Stimulated activated naive CD4-positive, alpha-beta T cell treated with Interleukin-2 at 50 U/mL for 16 hours (primary cell): ENCODE data around the gene TMC1.

Experiments used
- DNase-seq: peaks from one replicate; lab custom pipeline; 2025; lab: John Stamatoyannopoulos, UW

The TMC1 gene

GRCh38 chr9:72576087-72576486, 54.7 kb downstream of the TMC1 start:
- no peak for DNase-seq

GRCh38 chr9:72577212-72577753, 55.9 kb downstream of the TMC1 start:
- DNase-seq: no peak

- no peak for DNase-seq
These were observed 57.8 kb downstream of the TMC1 start for GRCh38 chr9:72579190-72579589.

GRCh38 chr9:72579880-72580550, 58.6 kb downstream of the TMC1 start:
- no peak for DNase-seq

- peak; percentile 23 for DNase-seq
These were observed 60.3 kb downstream of the TMC1 start for GRCh38 chr9:72581694-72582093.

GRCh38 chr9:72583370-72583769, 62.0 kb downstream of the TMC1 start:
- DNase-seq: no peak

- no peak for DNase-seq
These were observed 65.2 kb downstream of the TMC1 start for GRCh38 chr9:72586388-72587130.

- no peak for DNase-seq
These were observed 66.9 kb downstream of the TMC1 start for GRCh38 chr9:72588336-72588735.

GRCh38 chr9:72589667-72590521, 68.5 kb downstream of the TMC1 start:
- no peak for DNase-seq

- no peak for DNase-seq
These were observed 69.4 kb downstream of the TMC1 start for GRCh38 chr9:72590824-72591223.

GRCh38 chr9:72592502-72593403, 71.3 kb downstream of the TMC1 start:
- DNase-seq: no peak

GRCh38 chr9:72596451-72597180, 75.2 kb downstream of the TMC1 start:
- peak; percentile 2 for DNase-seq

- DNase-seq: no peak
These were observed 75.7 kb downstream of the TMC1 start for GRCh38 chr9:72597181-72597517.

- no peak for DNase-seq
These were observed 76.2 kb downstream of the TMC1 start for GRCh38 chr9:72597601-72598000.

- no peak for DNase-seq
These were observed 77.2 kb downstream of the TMC1 start for GRCh38 chr9:72598639-72599038.

- DNase-seq: no peak
These were observed 78.6 kb downstream of the TMC1 start for GRCh38 chr9:72599874-72600534.

GRCh38 chr9:72600671-72601070, 79.3 kb downstream of the TMC1 start:
- no peak for DNase-seq

GRCh38 chr9:72601615-72602014, 80.2 kb downstream of the TMC1 start:
- no peak for DNase-seq

- no peak for DNase-seq
These were observed 91.0 kb downstream of the TMC1 start for GRCh38 chr9:72612449-72612848.

GRCh38 chr9:72614067-72614466, 92.7 kb downstream of the TMC1 start:
- DNase-seq: no peak
